Inflammatory macrophage treated with lipopolysaccharide for 4 hours (primary cell): ENCODE results near the gene DSCAM.
A peak's percentile ranks its signal among the peaks of the same experiment; 100 is the strongest.

Experiments
- DNase-seq: peaks from one replicate; pipeline ENCODE4 v3.0.0-alpha.2; 2020

Gene DSCAM

GRCh38 chr21:40641042-40641441 is 205.9 kb downstream of the DSCAM start:
- DNase-seq: no peak

GRCh38 chr21:40640266-40640789 is 206.6 kb downstream of the DSCAM start:
- no peak for DNase-seq

GRCh38 chr21:40639616-40640194 is 207.3 kb downstream of the DSCAM start:
- DNase-seq: no peak

- DNase-seq: no peak
Observed at GRCh38 chr21:40638466-40639251, 208.3 kb downstream of the DSCAM start.

GRCh38 chr21:40636026-40636425 is 210.9 kb downstream of the DSCAM start:
- DNase-seq: no peak

- no peak for DNase-seq
Observed at GRCh38 chr21:40635391-40635790, 211.6 kb downstream of the DSCAM start.

- DNase-seq: no peak
Observed at GRCh38 chr21:40634141-40634540, 212.8 kb downstream of the DSCAM start.

GRCh38 chr21:40633048-40633447 is 213.9 kb downstream of the DSCAM start:
- DNase-seq: no peak

- DNase-seq: no peak
Observed at GRCh38 chr21:40631211-40631610, 215.7 kb downstream of the DSCAM start.

GRCh38 chr21:40625991-40626390 is 221.0 kb downstream of the DSCAM start:
- DNase-seq: peak; percentile 12

GRCh38 chr21:40623528-40623927 is 223.4 kb downstream of the DSCAM start:
- no peak for DNase-seq

GRCh38 chr21:40622531-40622930 is 224.4 kb downstream of the DSCAM start:
- DNase-seq: no peak

- DNase-seq: no peak
Observed at GRCh38 chr21:40620386-40621145, 226.4 kb downstream of the DSCAM start.

GRCh38 chr21:40618191-40618973 is 228.6 kb downstream of the DSCAM start:
- DNase-seq: no peak

- no peak for DNase-seq
Observed at GRCh38 chr21:40616377-40616704, 230.6 kb downstream of the DSCAM start.

GRCh38 chr21:40615505-40616376 is 231.2 kb downstream of the DSCAM start:
- no peak for DNase-seq

GRCh38 chr21:40613546-40614030 is 233.4 kb downstream of the DSCAM start:
- no peak for DNase-seq

GRCh38 chr21:40610345-40610744 is 236.6 kb downstream of the DSCAM start:
- no peak for DNase-seq

GRCh38 chr21:40606341-40606740 is 240.6 kb downstream of the DSCAM start:
- no peak for DNase-seq

- DNase-seq: no peak
Observed at GRCh38 chr21:40605094-40605493, 241.9 kb downstream of the DSCAM start.

GRCh38 chr21:40603774-40604173 is 243.2 kb downstream of the DSCAM start:
- no peak for DNase-seq

- peak; percentile 31 for DNase-seq
Observed at GRCh38 chr21:40602080-40602479, 244.9 kb downstream of the DSCAM start.
